Fibroblast of lung (primary cell): ENCODE results near the gene ST6GALNAC4.

ENCODE experiments used
- EZH2 ChIP-seq: IDR thresholded peaks from 2 replicates; pipeline ENCODE4 v1.5.1; 2012; ENCODE audit warnings: low read length, control low read depth, mild to moderate bottlenecking; ENCODE audit errors: missing control alignments
- TF ChIP-seq, protein P1 (sequence below), 2 donors: IDR thresholded peaks in 1 of 2; conservative IDR thresholded peaks in 1 of 2; 1 replicate in 1 of 2; 2 replicates in 1 of 2; pipeline ENCODE4 v1.5.1; 2011 to 2012; ENCODE audit warnings: low read length in 2 of 2, control low read depth in 1 of 2, inconsistent platforms in 1 of 2, low read depth in 1 of 2, mild to moderate bottlenecking in 1 of 2

GRCh38 chr9:127928676-127929624 is 12.1 kb upstream of the ST6GALNAC4 start:
- TF ChIP-seq, protein P1, sequence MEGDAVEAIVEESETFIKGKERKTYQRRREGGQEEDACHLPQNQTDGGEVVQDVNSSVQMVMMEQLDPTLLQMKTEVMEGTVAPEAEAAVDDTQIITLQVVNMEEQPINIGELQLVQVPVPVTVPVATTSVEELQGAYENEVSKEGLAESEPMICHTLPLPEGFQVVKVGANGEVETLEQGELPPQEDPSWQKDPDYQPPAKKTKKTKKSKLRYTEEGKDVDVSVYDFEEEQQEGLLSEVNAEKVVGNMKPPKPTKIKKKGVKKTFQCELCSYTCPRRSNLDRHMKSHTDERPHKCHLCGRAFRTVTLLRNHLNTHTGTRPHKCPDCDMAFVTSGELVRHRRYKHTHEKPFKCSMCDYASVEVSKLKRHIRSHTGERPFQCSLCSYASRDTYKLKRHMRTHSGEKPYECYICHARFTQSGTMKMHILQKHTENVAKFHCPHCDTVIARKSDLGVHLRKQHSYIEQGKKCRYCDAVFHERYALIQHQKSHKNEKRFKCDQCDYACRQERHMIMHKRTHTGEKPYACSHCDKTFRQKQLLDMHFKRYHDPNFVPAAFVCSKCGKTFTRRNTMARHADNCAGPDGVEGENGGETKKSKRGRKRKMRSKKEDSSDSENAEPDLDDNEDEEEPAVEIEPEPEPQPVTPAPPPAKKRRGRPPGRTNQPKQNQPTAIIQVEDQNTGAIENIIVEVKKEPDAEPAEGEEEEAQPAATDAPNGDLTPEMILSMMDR (conservative IDR thresholded peaks at IDR 0.05 in 1 of 2, IDR thresholded peaks at IDR 0.05 in 1 of 2; ENCODE audit: low read depth in 1 of 2, low read length in 2 of 2) = no peak
- TF ChIP-seq EZH2 = no peak
